Measurements from ENCODE around the gene PTPRN2. TPM values are rescaled to one million over a fixed set of nuclear protein-coding genes. Genes with fewer than 3 reads are reported as not detected.

PTPRN2 gene
- total RNA-seq, 1 experiment from 2014 or later: 2.1 TPM

DNA sequence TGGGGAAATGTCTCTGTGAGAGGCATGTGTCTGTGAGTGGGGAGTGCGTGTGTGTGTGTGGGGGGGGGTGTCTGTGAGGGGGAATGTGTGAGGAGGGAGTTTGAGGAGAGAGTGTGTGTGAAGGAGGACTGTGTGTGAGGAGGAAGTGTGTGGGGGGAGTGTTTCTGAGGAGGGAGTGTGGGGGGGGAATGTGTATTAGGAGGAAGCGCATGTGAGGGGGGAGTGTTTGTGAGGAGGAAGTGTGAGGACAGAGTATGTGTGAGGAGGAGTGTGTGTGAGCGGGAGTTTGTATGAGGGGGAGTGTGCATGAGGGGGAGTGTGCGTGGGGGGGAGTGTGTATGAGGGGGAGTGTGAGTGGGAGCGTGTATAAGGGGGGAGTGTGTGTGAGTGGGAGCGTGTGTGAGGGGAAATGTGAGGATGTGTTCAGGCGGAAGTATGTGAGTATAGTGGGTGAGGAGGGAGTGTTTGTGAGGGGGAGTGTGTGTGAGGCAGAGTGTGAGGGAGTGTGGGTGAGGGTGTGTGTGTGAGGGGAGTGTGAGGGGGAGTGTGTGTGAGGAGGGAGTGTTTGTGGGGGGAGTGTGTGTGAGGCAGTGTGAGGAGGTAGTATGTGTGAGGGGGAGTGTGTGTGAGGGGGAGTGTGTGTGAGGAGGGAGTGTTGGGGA is 21.8 kb upstream of the PTPRN2 start:
- ChIA-PET CTCF (no interaction called here), RAD21 (ENCODE audit: low non-redundant PET in 1 of 2, low total read pairs in 2 of 2, uncharacterized antibody in 2 of 2, unreplicated experiment in 2 of 2) (no interaction called here), POLR2A (no interaction called here)
- Histone ChIP-seq H3K36me3 (ENCODE audit: control insufficient read depth in 1 of 2, insufficient read depth in 2 of 2, low read length in 2 of 2) (no peaks in the 10 kb centered on the region; a peak in 3 of 4 replicates), H3K79me2 (ENCODE audit: insufficient read depth, low read length) (no peaks in the 10 kb centered on the region), H3K4me1 (ENCODE audit: control insufficient read depth in 1 of 2, insufficient read depth in 2 of 2, low read length in 2 of 2) (no peaks in the 10 kb centered on the region), H3K4me3 (replicated peaks in 1 of 2; ENCODE audit: low read depth in 1 of 2, low read length in 2 of 2) (no peak overlapping the region), H3K27ac (ENCODE audit: low read depth, low read length) (no peak overlapping the region), H2AFZ (ENCODE audit: low read depth, low read length, poor library complexity, severe bottlenecking) (no peak overlapping the region), H3K27me3 (ENCODE audit: insufficient read depth, low read length) (no peaks in the 10 kb centered on the region), H3K9ac (ENCODE audit: low read length) (no peak overlapping the region), H4K20me1 (ENCODE audit: insufficient read depth) (no peaks in the 10 kb centered on the region), H3K9me2 (ENCODE audit: insufficient read depth) (no peaks in the 10 kb centered on the region), H3K4me2 (ENCODE audit: low read length) (no peak overlapping the region), H3K9me3 (ENCODE audit: control insufficient read depth in 1 of 2, insufficient read depth in 1 of 2, low read depth in 1 of 2, low read length in 2 of 2) (no peaks in the 10 kb centered on the region)
- intact Hi-C loops (cut with micrococcal nuclease): no loop called here
- ATAC-seq (no peak), DNase-seq (ENCODE audit: low read depth, low spot score) (no peak)
- TF ChIP-seq JUND (IDR thresholded peaks at IDR 0.05) (no peak), EZH2phosphoT487 (IDR thresholded peaks at IDR 0.05; ENCODE audit: borderline replicate concordance) (no peak), ZNF274 (IDR thresholded peaks at IDR 0.05; ENCODE audit: low read depth, low read length) (no peak), POLR2A (IDR thresholded peaks at IDR 0.05; ENCODE audit: borderline replicate concordance, extremely low read depth, insufficient read depth, insufficient read length) (no peak), ZFX (IDR thresholded peaks at IDR 0.05) (no peak)
- no TSS peak for BruUV-seq (replicated peaks)

GRCh38 chr7:158607563-158607962 is 19.9 kb upstream of the PTPRN2 start:
- Histone ChIP-seq H3K27ac (ENCODE audit: low read depth, low read length) (no peak overlapping the region), H2AFZ (ENCODE audit: low read depth, low read length, poor library complexity, severe bottlenecking) (no peak overlapping the region), H3K79me2 (ENCODE audit: insufficient read depth, low read length) (no peaks in the 10 kb centered on the region), H3K27me3 (ENCODE audit: insufficient read depth, low read length) (no peaks in the 10 kb centered on the region), H3K4me3 (replicated peaks in 1 of 2; ENCODE audit: low read depth in 1 of 2, low read length in 2 of 2) (no peak overlapping the region), H4K20me1 (ENCODE audit: insufficient read depth) (no peaks in the 10 kb centered on the region), H3K9me3 (ENCODE audit: control insufficient read depth in 1 of 2, insufficient read depth in 1 of 2, low read depth in 1 of 2, low read length in 2 of 2) (no peaks in the 10 kb centered on the region), H3K9me2 (ENCODE audit: insufficient read depth) (no peaks in the 10 kb centered on the region), H3K9ac (ENCODE audit: low read length) (no peak overlapping the region), H3K36me3 (ENCODE audit: control insufficient read depth in 1 of 2, insufficient read depth in 2 of 2, low read length in 2 of 2) (no peaks in the 10 kb centered on the region; a peak in 2 of 4 replicates), H3K4me1 (ENCODE audit: control insufficient read depth in 1 of 2, insufficient read depth in 2 of 2, low read length in 2 of 2) (no peaks in the 10 kb centered on the region), H3K4me2 (ENCODE audit: low read length) (no peak overlapping the region)
- POLR2A ChIA-PET: no interaction called here
- DNase-seq (ENCODE audit: low read depth, low spot score) (no peak), ATAC-seq (no peak)
- BruUV-seq (replicated peaks): no TSS peak
- CTCF ChIA-PET: no interaction called here
- intact Hi-C loops (cut with micrococcal nuclease): no loop called here
- RAD21 ChIA-PET (ENCODE audit: low non-redundant PET in 1 of 2, low total read pairs in 2 of 2, uncharacterized antibody in 2 of 2, unreplicated experiment in 2 of 2): no interaction called here
- TF ChIP-seq SP1 (IDR thresholded peaks at IDR 0.05; ENCODE audit: low read depth) (no peak), ZNF274 (IDR thresholded peaks at IDR 0.05; ENCODE audit: low read depth, low read length) (no peak), SRF (IDR thresholded peaks at IDR 0.05; ENCODE audit: low read depth) (no peak), POLR2AphosphoS5 (IDR thresholded peaks at IDR 0.05; ENCODE audit: low read depth, low read length) (no peak), POLR2A (IDR thresholded peaks at IDR 0.05; ENCODE audit: borderline replicate concordance, extremely low read depth, insufficient read depth, insufficient read length) (no peak), EZH2phosphoT487 (IDR thresholded peaks at IDR 0.05; ENCODE audit: borderline replicate concordance) (no peak)
